K562 (cell line): Measurements from ENCODE around the gene NR3C1. TPM values are rescaled to one million over a fixed set of nuclear protein-coding genes. Genes with fewer than 3 reads are reported as not detected.

ENCODE experiments used
- ATAC-seq: fragments of 200-7000 bp; cut with Tn5 transposase; 3 replicates; pipeline ENCODE4 v1.9.1; 2020; ENCODE audit warnings: moderate library complexity
- BruUV-seq: library from RNA; stranded (reverse); fragments of 400-500 nt; replicated peaks from 2 replicates; lab custom pipeline; 2021; lab: Mats Ljungman, UMichigan
- CTCF ChIA-PET: fragments of 300-600 bp; formaldehyde crosslinking; extraction: SDS; loops from one replicate; lab custom pipeline; 2021; ENCODE audit warnings: low intra/inter-chr PET ratio; lab: Yijun Ruan, JAX
- POLR2A ChIA-PET: fragments of 300-600, 350-650 bp; sonication (Branson Sonifier 250); formaldehyde crosslinking; extraction: SDS; loops from one replicate; lab custom pipeline; 2021; ENCODE audit warnings: antibody characterized with exemption, inconsistent platforms; lab: Yijun Ruan, JAX
- DNase-seq, 4 experiments: peaks; one replicate each; pipeline versions ENCODE4 v3.0.0 to v3.0.0-alpha.2; 2011 to 2018; ENCODE audit warnings: low spot score in 3 of 4, mixed read lengths in 3 of 4; ENCODE audit errors: extremely low read depth in 1 of 4
- FAIRE-seq: peaks from 2 replicates; lab custom pipeline; 2011; peaks lifted over from hg19 to GRCh38; lab: Jason Lieb, UNC
- H2AFZ ChIP-seq: 2 replicates; pipeline ENCODE4 v1.6.0; 2011; ENCODE audit warnings: low read depth, low read length, control low read depth, inconsistent platforms
- H3K27ac ChIP-seq: fragments of 200-600 bp; 3 replicates; pipeline ENCODE4 v1.8.0; 2011; ENCODE audit warnings: low read depth, mild to moderate bottlenecking, control low read depth, inconsistent platforms, low read length, moderate library complexity, mixed read lengths; ENCODE audit errors: extremely low read depth
- H3K27me3 ChIP-seq, 2 experiments: fragments of 300-600 bp in 1 of 2; 2 replicates in 1 of 2; 3 replicates in 1 of 2; pipeline versions ENCODE4 v1.6.0 to v1.8.0; 2011; ENCODE audit warnings: inconsistent platforms in 2 of 2, low read length in 2 of 2, mild to moderate bottlenecking in 1 of 2, mixed read lengths in 1 of 2, moderate library complexity in 1 of 2; ENCODE audit not compliant: control insufficient read depth in 2 of 2, insufficient read depth in 2 of 2
- H3K36me3 ChIP-seq: fragments of 300-600 bp; 3 replicates; pipeline ENCODE4 v1.8.0; 2011; ENCODE audit warnings: mild to moderate bottlenecking, low read length, inconsistent platforms; ENCODE audit not compliant: control insufficient read depth, insufficient read depth
- H3K4me1 ChIP-seq, 2 experiments: fragments of 200-600 bp in 1 of 2; replicated peaks in 1 of 2; 2 replicates in 1 of 2; 3 replicates in 1 of 2; pipeline versions ENCODE4 v1.5.1 to v1.8.0; 2011; ENCODE audit warnings: inconsistent platforms in 2 of 2, low read length in 2 of 2, mild to moderate bottlenecking in 1 of 2, mixed read lengths in 1 of 2, moderate library complexity in 1 of 2; ENCODE audit not compliant: control insufficient read depth in 2 of 2, insufficient read depth in 2 of 2
- H3K4me2 ChIP-seq: 2 replicates; pipeline ENCODE4 v1.6.1; 2011; ENCODE audit warnings: low read length, control low read depth, inconsistent platforms, mixed read lengths; ENCODE audit not compliant: insufficient read depth
- H3K4me3 ChIP-seq: fragments of 200-600 bp; sonication (generic), shearing (Covaris generic); 2 replicates; pipeline ENCODE4 v1.5.1; 2016; ENCODE audit warnings: control low read depth, inconsistent platforms
- H3K79me2 ChIP-seq: fragments of 200-600 bp; 3 replicates; pipeline ENCODE4 v1.8.0; 2011; ENCODE audit warnings: low read length, inconsistent platforms; ENCODE audit not compliant: control insufficient read depth, insufficient read depth
- H3K9ac ChIP-seq, 2 experiments: 2 replicates each; pipeline versions ENCODE4 v1.6.0 to v1.6.1; 2011; ENCODE audit warnings: low read depth in 2 of 2, low read length in 2 of 2, control low read depth in 1 of 2, inconsistent platforms in 1 of 2, mild to moderate bottlenecking in 1 of 2, mixed read lengths in 1 of 2; ENCODE audit not compliant: insufficient read depth in 1 of 2
- H3K9me1 ChIP-seq: one replicate; pipeline ENCODE4 v1.6.0; 2011; ENCODE audit warnings: inconsistent platforms, mild to moderate bottlenecking, low read length, moderate library complexity; ENCODE audit not compliant: control insufficient read depth, insufficient read depth
- H3K9me3 ChIP-seq: replicated peaks from 2 replicates; pipeline ENCODE4 v1.5.1; 2011; ENCODE audit warnings: low read depth, low read length, inconsistent platforms; ENCODE audit not compliant: control insufficient read depth, insufficient read depth
- H4K20me1 ChIP-seq: replicated peaks from 2 replicates; pipeline ENCODE4 v1.6.1; 2011; ENCODE audit warnings: low read length, inconsistent platforms, mixed read lengths; ENCODE audit not compliant: control insufficient read depth, insufficient read depth
- BMI1 ChIP-seq: fragments of 150-350 bp; IDR thresholded peaks from 2 replicates; pipeline ENCODE4 v1.6.1; 2014; ENCODE audit warnings: low read length
- BRD4 ChIP-seq: fragments of 200-600 bp; sonication (generic); IDR thresholded peaks from 2 replicates; pipeline ENCODE4 v1.6.1; 2017; ENCODE audit warnings: inconsistent platforms
- ETS2 ChIP-seq: IDR thresholded peaks from 2 replicates; pipeline ENCODE4 v1.6.1; 2016; ENCODE audit warnings: borderline replicate concordance, missing genetic modification characterization, mild to moderate bottlenecking, moderate library complexity, missing compliant biosample characterization; ENCODE audit not compliant: poor library complexity, severe bottlenecking
- HDAC6 ChIP-seq: IDR thresholded peaks from 2 replicates; pipeline ENCODE4 v1.6.1; 2012; ENCODE audit warnings: low read depth, mild to moderate bottlenecking, control low read depth, inconsistent platforms, low read length, moderate library complexity
- KAT7 ChIP-seq: sonication (generic); formaldehyde crosslinking; IDR thresholded peaks from 2 replicates; pipeline ENCODE4 v1.8.0; 2022; ENCODE audit warnings: missing genetic modification reagents, mild to moderate bottlenecking, borderline replicate concordance
- NFRKB ChIP-seq: fragments of 450-650 bp; IDR thresholded peaks from 2 replicates; pipeline ENCODE4 v1.6.1; 2016; ENCODE audit warnings: low read depth
- NFYB ChIP-seq: IDR thresholded peaks from 2 replicates; pipeline ENCODE4 v1.6.1; 2011; ENCODE audit warnings: mild to moderate bottlenecking, moderate library complexity; ENCODE audit not compliant: insufficient read length; ENCODE audit errors: extremely low read depth
- POLR3G ChIP-seq: IDR thresholded peaks from 2 replicates; pipeline ENCODE4 v1.6.1; 2011; ENCODE audit not compliant: insufficient read length, insufficient replicate concordance; ENCODE audit errors: extremely low read depth
- RERE ChIP-seq: sonication (generic); formaldehyde crosslinking; IDR thresholded peaks from 2 replicates; pipeline ENCODE4 v1.8.0; 2023; ENCODE audit warnings: missing genetic modification reagents, mild to moderate bottlenecking, borderline replicate concordance
- SREBF2 ChIP-seq: sonication (generic); formaldehyde crosslinking; IDR thresholded peaks from 2 replicates; pipeline ENCODE4 v1.4.0; 2020; ENCODE audit warnings: mild to moderate bottlenecking, missing genetic modification reagents
- ZBTB49 ChIP-seq: sonication (generic); formaldehyde crosslinking; IDR thresholded peaks from 2 replicates; pipeline ENCODE4 v1.8.0; 2022; ENCODE audit warnings: missing genetic modification reagents, mild to moderate bottlenecking, borderline replicate concordance
- WGBS: fragments of 100-300 bp; shearing (Covaris generic); methylation state at CpG from one replicate; pipeline ENCODE4 v1.1.6; 2016; ENCODE audit warnings: low coverage, mixed read lengths; ENCODE audit not compliant: insufficient coverage; ENCODE audit errors: missing lambda C conversion rate; 5-methylcytosine and 5-hydroxymethylcytosine counted together
- in situ Hi-C: fragments of 300-500 bp; cut with MboI; formaldehyde crosslinking; loops from 4 replicates; pipeline ENCODE4 v1.15.0; 2018; ENCODE audit warnings: inconsistent platforms, mixed read lengths
- intact Hi-C: fragments of 100-400 bp; cut with micrococcal nuclease; formaldehyde crosslinking; loops from 2 replicates; pipeline ENCODE4 v1.14.2; 2022
- polyA plus RNA-seq, 8 experiments: library from polyadenylated mRNA; depleted of rRNA in 4 of 8; stranded (reverse) in 5 of 8; unstranded in 3 of 8; fragments of >200 nt; fragmentation: Nextera tagmentation in 2 of 8; fragmentation: Illumina TruSeq in 1 of 8; extraction: Ambion mirVana in 2 of 8; extraction: Trizol in 1 of 8; gene quantifications; 2 replicates each; pipeline versions ENCODE4 v1.2.1 to v1.2.3, GENCODE V29; 2011 to 2014; ENCODE audit warnings: inconsistent platforms in 1 of 8, missing spikeins in 1 of 8
- total RNA-seq, 7 experiments: library from RNA; depleted of rRNA in 6 of 7; stranded (reverse); fragments of >200 nt in 6 of 7; fragmentation: Illumina TruSeq in 2 of 7; extraction: Trizol in 2 of 7; gene quantifications; 2 replicates each; pipeline versions ENCODE4 v1.2.1 to v1.2.3, GENCODE V29; 2011 to 2021; ENCODE audit warnings: low replicate concordance in 1 of 7

The NR3C1 gene
- total and polyA plus RNA-seq, 9 of the 15 experiments (the other 6 are each of a cell fraction or from before 2014, with no cell fraction given), result 8.2 to 36.0 (median 15.0) TPM

GRCh38 chr5:143376195-143376779, 27.2 kb downstream of the NR3C1 start:
- H3K9me1 ChIP-seq, result no peaks in the 10 kb centered on the region
- CTCF ChIA-PET, result no interaction called here
- in situ Hi-C loops, result no loop called here
- H3K79me2 ChIP-seq, result peaks cover 83% of the 10 kb centered on the region
- WGBS, result 77% methylated on average over 3 of the region's 3 CpGs
- no peaks in the 10 kb centered on the region for H3K4me1 ChIP-seq
- H4K20me1 ChIP-seq, result no peaks in the 10 kb centered on the region
- no TSS peak for BruUV-seq
- FAIRE-seq (no peak), ATAC-seq (peak; percentile 46; the same call in 1 of the 3 replicates), DNase-seq (no peak)
- POLR2A ChIA-PET, result interaction anchor here (0.7 kb wide), 2 partner anchors 14 to 170 kb away, joined by 3 read pairs; no protein-coding TSS in a partner anchor
- no peaks in the 10 kb centered on the region; the same call in 2 of the 3 replicates for H3K36me3 ChIP-seq
- H3K27me3 ChIP-seq, result no peaks in the 10 kb centered on the region
- H3K4me3 ChIP-seq, result no peak overlapping the region
- no peak overlapping the region for H3K27ac ChIP-seq
- H3K9ac ChIP-seq, result no peak overlapping the region
- H2AFZ ChIP-seq, result no peak overlapping the region
- no peaks in the 10 kb centered on the region for H3K9me3 ChIP-seq
- intact Hi-C loops, result no loop called here
- no peak overlapping the region for H3K4me2 ChIP-seq
- TF ChIP-seq BMI1 (no peak), SREBF2 (CRISPR knock-in tag) (no peak), ETS2 (tag) (no peak), RERE (CRISPR knock-in tag) (no peak), BRD4 (no peak), ZBTB49 (CRISPR knock-in tag) (no peak), POLR3G (no peak), HDAC6 (no peak), KAT7 (CRISPR knock-in tag) (no peak), NFYB (no peak), NFRKB (no peak)
